ENCODE measurements around the gene ASXL2.
"Not testable (repeated sequence)": the region's sequence is repeated elsewhere in the genome, so short reads cannot be mapped to it uniquely, and the experiment has no call there.

The ASXL2 gene

GRCh38 chr2:25894135-25894830 is 16.0 kb upstream of the ASXL2 start:
- FAIRE-seq (no peak), DNase-seq (ENCODE audit: insufficient read length, low spot score) (no peak)

GRCh38 chr2:25891672-25892071 is 13.4 kb upstream of the ASXL2 start:
- DNase-seq (ENCODE audit: insufficient read length, low spot score) = no peak
- no peak for FAIRE-seq

GRCh38 chr2:25887624-25888242 is 9.4 kb upstream of the ASXL2 start:
- no peak for FAIRE-seq
- DNase-seq (ENCODE audit: insufficient read length, low spot score) = no peak

GRCh38 chr2:25885933-25886332 is 7.6 kb upstream of the ASXL2 start:
- no peak for DNase-seq (ENCODE audit: insufficient read length, low spot score)
- no peak for FAIRE-seq

GRCh38 chr2:25881764-25882163 is 3.5 kb upstream of the ASXL2 start:
- FAIRE-seq = no peak
- no peak for DNase-seq (ENCODE audit: insufficient read length, low spot score)

- FAIRE-seq (peak; percentile 48), DNase-seq (ENCODE audit: insufficient read length, low spot score) (no peak)
Measured at GRCh38 chr2:25879133-25879730, 945 bp upstream of the ASXL2 start.

- DNase-seq (ENCODE audit: insufficient read length, low spot score) (peak; percentile 58), FAIRE-seq (peak; percentile 94)
Measured at GRCh38 chr2:25877431-25878360, 591 bp downstream of the ASXL2 start.

- DNase-seq (ENCODE audit: insufficient read length, low spot score) (no peak), FAIRE-seq (no peak)
Measured at GRCh38 chr2:25872134-25872533, 6.2 kb downstream of the ASXL2 start.

- DNase-seq (ENCODE audit: insufficient read length, low spot score) (no peak), FAIRE-seq (no peak)
Measured at GRCh38 chr2:25867396-25868003, 10.8 kb downstream of the ASXL2 start.

- DNase-seq (ENCODE audit: insufficient read length, low spot score) (no peak), FAIRE-seq (no peak)
Measured at GRCh38 chr2:25856377-25856776, 21.9 kb downstream of the ASXL2 start.

GRCh38 chr2:25855065-25855464 is 23.2 kb downstream of the ASXL2 start:
- DNase-seq (ENCODE audit: insufficient read length, low spot score) (no peak), FAIRE-seq (no peak)

- DNase-seq (ENCODE audit: insufficient read length, low spot score) (no peak), FAIRE-seq (no peak)
Measured at GRCh38 chr2:25854613-25855012, 23.7 kb downstream of the ASXL2 start.

GRCh38 chr2:25853038-25853638 is 25.1 kb downstream of the ASXL2 start:
- DNase-seq (ENCODE audit: insufficient read length, low spot score) = no peak
- FAIRE-seq = no peak

GRCh38 chr2:25851740-25852503 is 26.4 kb downstream of the ASXL2 start:
- peak; percentile 40 for DNase-seq (ENCODE audit: insufficient read length, low spot score)

GRCh38 chr2:25850400-25850799 is 27.9 kb downstream of the ASXL2 start:
- FAIRE-seq; DNase-seq (ENCODE audit: insufficient read length, low spot score): not testable (repeated sequence)

More at GRCh38 chr2:25851740-25852503, 26.4 kb downstream of the ASXL2 start:
- FAIRE-seq = peak; percentile 98

GRCh38 chr2:25849350-25849749 is 28.9 kb downstream of the ASXL2 start:
- DNase-seq (ENCODE audit: insufficient read length, low spot score); FAIRE-seq: not testable (repeated sequence)

GRCh38 chr2:25845843-25846505 is 32.3 kb downstream of the ASXL2 start:
- no peak for FAIRE-seq
- no peak for DNase-seq (ENCODE audit: insufficient read length, low spot score)

- no peak for DNase-seq (ENCODE audit: insufficient read length, low spot score)
- no peak for FAIRE-seq
Measured at GRCh38 chr2:25844089-25844488, 34.2 kb downstream of the ASXL2 start.

- FAIRE-seq (no peak), DNase-seq (ENCODE audit: insufficient read length, low spot score) (no peak)
Measured at GRCh38 chr2:25842155-25842554, 36.1 kb downstream of the ASXL2 start.
